PC-9 (cell line): ENCODE data around the gene ZDHHC23. TPM values are rescaled to one million over a fixed set of nuclear protein-coding genes. Genes with fewer than 3 reads are reported as not detected.

Experiments
- BruUV-seq: library from RNA; stranded (reverse); fragments of 400-500 nt; replicated peaks from 2 replicates; lab custom pipeline; 2021; lab: Mats Ljungman, UMichigan
- CTCF ChIA-PET: fragments of 300-600 bp; sonication (Branson Sonifier 250); formaldehyde crosslinking; loops from one replicate; lab custom pipeline; 2022; ENCODE audit warnings: antibody characterized with exemption; lab: Charles Lee
- POLR2A ChIA-PET: fragments of 300-600 bp; sonication (Branson Sonifier 250); formaldehyde crosslinking; loops from one replicate; lab custom pipeline; 2022; ENCODE audit warnings: antibody characterized with exemption; ENCODE audit not compliant: unreplicated experiment; lab: Charles Lee
- DNase-seq, 2 experiments: peaks; one replicate each; pipeline versions ENCODE4 v3.0.0 to v3.0.0-alpha.2; 2015 to 2022; ENCODE audit warnings: mixed read lengths in 1 of 2
- H2AFZ ChIP-seq: fragments of 200-600 bp; sonication (generic); 2 replicates; pipeline ENCODE4 v1.8.1; 2017; ENCODE audit warnings: antibody characterized with exemption
- H3F3A ChIP-seq: fragments of 200-600 bp; sonication (generic); 2 replicates; pipeline ENCODE4 v1.8.1; 2017; ENCODE audit warnings: antibody characterized with exemption, mild to moderate bottlenecking, low read depth; ENCODE audit not compliant: insufficient read depth
- H3K27ac ChIP-seq: fragments of 200-600 bp; sonication (generic); 2 replicates; pipeline ENCODE4 v1.6.1; 2016; ENCODE audit warnings: mixed run types
- H3K27me3 ChIP-seq: fragments of 200-600 bp; sonication (generic); 2 replicates; pipeline ENCODE4 v1.6.1; 2016; ENCODE audit warnings: low read depth, mixed run types; ENCODE audit not compliant: insufficient read depth
- H3K36me3 ChIP-seq: fragments of 200-600 bp; sonication (generic); 2 replicates; pipeline ENCODE4 v1.6.1; 2016; ENCODE audit warnings: low read depth, mixed run types
- H3K4me1 ChIP-seq: fragments of 200-600 bp; sonication (generic); replicated peaks from 2 replicates; pipeline ENCODE4 v1.6.1; 2016; ENCODE audit warnings: mixed run types; ENCODE audit not compliant: insufficient read depth
- H3K4me2 ChIP-seq: fragments of 200-600 bp; sonication (generic); 2 replicates; pipeline ENCODE4 v1.6.1; 2017; ENCODE audit warnings: mixed run types
- H3K4me3 ChIP-seq: fragments of 200-600 bp; sonication (generic); 2 replicates; pipeline ENCODE4 v1.6.1; 2016; ENCODE audit warnings: mixed run types
- H3K79me2 ChIP-seq: fragments of 200-600 bp; sonication (generic); 2 replicates; pipeline ENCODE4 v1.6.1; 2017; ENCODE audit warnings: low read depth, mixed run types
- H3K9me2 ChIP-seq: fragments of 200-600 bp; sonication (generic); 2 replicates; pipeline ENCODE4 v1.8.1; 2017; ENCODE audit warnings: mild to moderate bottlenecking; ENCODE audit not compliant: insufficient read depth
- H3K9me3 ChIP-seq: fragments of 200-600 bp; sonication (generic); 2 replicates; pipeline ENCODE4 v1.8.1; 2016; ENCODE audit warnings: low read depth; ENCODE audit not compliant: insufficient read depth
- H4K20me1 ChIP-seq: fragments of 200-600 bp; sonication (generic); 2 replicates; pipeline ENCODE4 v1.8.1; 2017; ENCODE audit not compliant: insufficient read depth
- EZH2 ChIP-seq: fragments of 200-600 bp; sonication (generic); IDR thresholded peaks from 2 replicates; pipeline ENCODE4 v1.8.0; 2017; ENCODE audit warnings: antibody characterized with exemption, low read depth
- intact Hi-C: fragments of 100-400 bp; cut with micrococcal nuclease; formaldehyde crosslinking; loops from one replicate; pipeline ENCODE4 v1.10.0; 2022; ENCODE audit not compliant: unreplicated experiment
- total RNA-seq: library from RNA; stranded (reverse); gene quantifications from 2 replicates; pipeline ENCODE4 v1.2.3, GENCODE V29; 2021
- TF ChIP-seq, protein P1 (sequence below): fragments of 200-600 bp; sonication (generic); conservative IDR thresholded peaks from 2 replicates; pipeline ENCODE4 v1.6.1; 2017; ENCODE audit warnings: mixed run types, antibody characterized with exemption, mild to moderate bottlenecking, moderate library complexity

The ZDHHC23 gene
- total RNA-seq, 1 experiment from 2014 or later, result 17.5 TPM

- CTCF ChIA-PET, result no interaction called here
- POLR2A ChIA-PET, result interaction anchor here (0.6 kb wide), 1 partner anchor 236 kb away, joined by 5 read pairs; no protein-coding TSS in a partner anchor
- Histone ChIP-seq H3K36me3 (no peaks in the 10 kb centered on the region), H4K20me1 (no peaks in the 10 kb centered on the region), H3K9me2 (no peaks in the 10 kb centered on the region; the same call in 1 of the 2 replicates), H3K79me2 (no peaks in the 10 kb centered on the region), H3K27ac (no peak overlapping the region), H3K4me1 (no peaks in the 10 kb centered on the region), H3F3A (no peaks in the 10 kb centered on the region), H3K9me3 (0 out of 2 replicates have a peak, but pooled peaks cover 4% of the 10 kb centered on the region), H3K4me2 (no peak overlapping the region), H3K27me3 (no peaks in the 10 kb centered on the region), H2AFZ (no peak overlapping the region), H3K4me3 (no peak overlapping the region)
- DNase-seq, result no peak
- TF ChIP-seq, protein P1, sequence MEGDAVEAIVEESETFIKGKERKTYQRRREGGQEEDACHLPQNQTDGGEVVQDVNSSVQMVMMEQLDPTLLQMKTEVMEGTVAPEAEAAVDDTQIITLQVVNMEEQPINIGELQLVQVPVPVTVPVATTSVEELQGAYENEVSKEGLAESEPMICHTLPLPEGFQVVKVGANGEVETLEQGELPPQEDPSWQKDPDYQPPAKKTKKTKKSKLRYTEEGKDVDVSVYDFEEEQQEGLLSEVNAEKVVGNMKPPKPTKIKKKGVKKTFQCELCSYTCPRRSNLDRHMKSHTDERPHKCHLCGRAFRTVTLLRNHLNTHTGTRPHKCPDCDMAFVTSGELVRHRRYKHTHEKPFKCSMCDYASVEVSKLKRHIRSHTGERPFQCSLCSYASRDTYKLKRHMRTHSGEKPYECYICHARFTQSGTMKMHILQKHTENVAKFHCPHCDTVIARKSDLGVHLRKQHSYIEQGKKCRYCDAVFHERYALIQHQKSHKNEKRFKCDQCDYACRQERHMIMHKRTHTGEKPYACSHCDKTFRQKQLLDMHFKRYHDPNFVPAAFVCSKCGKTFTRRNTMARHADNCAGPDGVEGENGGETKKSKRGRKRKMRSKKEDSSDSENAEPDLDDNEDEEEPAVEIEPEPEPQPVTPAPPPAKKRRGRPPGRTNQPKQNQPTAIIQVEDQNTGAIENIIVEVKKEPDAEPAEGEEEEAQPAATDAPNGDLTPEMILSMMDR, result no peak
- no peak for TF ChIP-seq EZH2
- intact Hi-C loops, result no loop called here
- BruUV-seq, result no TSS peak
These were observed 63.4 kb downstream of the ZDHHC23 start for GRCh38 chr3:114011059-114011797.

Other genes starting within 250 kb of the ZDHHC23 start
- 198 and 221 TPM in 2 replicates for gene NAA50, start 201.8 kb upstream of the ZDHHC23 start, total RNA-seq
- gene ATP6V1A, start 201.0 kb upstream of the ZDHHC23 start, total RNA-seq, result 56.2 and 75.1 TPM in 2 replicates
- gene GRAMD1C, start 109.2 kb upstream of the ZDHHC23 start, total RNA-seq, result 14.7 and 15.7 TPM in 2 replicates
- gene CCDC191, start 108.5 kb downstream of the ZDHHC23 start, total RNA-seq, result 11.0 and 13.2 TPM in 2 replicates
- gene QTRT2, start 108.7 kb downstream of the ZDHHC23 start, total RNA-seq, result 30.4 and 33.4 TPM in 2 replicates
- gene DRD3, start 231.0 kb downstream of the ZDHHC23 start, total RNA-seq, result not detected in 2 replicates